ELF-1 (cell line): ENCODE data around the gene UBAP2.
"Not testable (repeated sequence)": the region's sequence is repeated elsewhere in the genome, so short reads cannot be mapped to it uniquely, and the experiment has no call there.

Experiments used
- DNase-seq: peaks from one replicate; pipeline ENCODE4 v3.0.0-alpha.2; 2016; ENCODE audit warnings: low read depth, low spot score

The UBAP2 gene

GRCh38 chr9:33976414-33976813 lies 72.3 kb downstream of the UBAP2 start:
- no peak for DNase-seq

- no peak for DNase-seq
Measured at GRCh38 chr9:33972698-33973097, 76.0 kb downstream of the UBAP2 start.

DNA sequence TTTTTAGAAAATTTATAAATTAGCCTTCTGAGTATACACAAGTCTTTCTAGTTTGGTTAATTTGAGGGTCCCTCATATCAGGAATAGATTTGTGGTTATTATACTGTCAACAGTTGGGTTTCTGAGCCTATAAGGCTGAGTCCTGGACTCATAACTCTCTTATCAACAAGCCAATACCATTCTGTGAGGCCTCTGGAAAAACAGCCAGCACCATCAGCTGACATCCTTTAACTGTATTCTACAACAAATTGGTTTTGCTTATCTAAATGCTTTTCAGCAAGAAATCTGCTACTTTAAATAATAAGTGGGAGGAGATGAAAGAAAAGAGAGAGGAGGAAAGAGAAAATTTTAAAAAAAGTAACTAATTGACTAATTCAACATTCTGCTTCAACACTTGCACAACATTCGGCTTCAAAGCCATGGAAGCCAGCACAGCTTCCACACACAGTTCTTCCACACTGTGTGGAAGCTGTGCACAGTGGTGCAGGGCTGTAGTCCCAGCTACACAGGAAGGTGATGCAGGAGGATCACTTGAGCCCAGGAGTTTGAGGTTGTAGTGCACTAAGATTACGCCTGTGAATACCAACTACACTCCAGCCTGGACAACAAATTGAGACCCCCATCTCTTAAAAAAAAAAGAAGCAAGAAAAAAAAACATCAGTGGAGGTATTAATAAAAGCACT lies 84.5 kb downstream of the UBAP2 start:
- no peak for DNase-seq

GRCh38 chr9:33962468-33962867 lies 86.2 kb downstream of the UBAP2 start:
- DNase-seq: not testable (repeated sequence)

- no peak for DNase-seq
Measured at GRCh38 chr9:33959725-33960124, 89.0 kb downstream of the UBAP2 start.

DNA sequence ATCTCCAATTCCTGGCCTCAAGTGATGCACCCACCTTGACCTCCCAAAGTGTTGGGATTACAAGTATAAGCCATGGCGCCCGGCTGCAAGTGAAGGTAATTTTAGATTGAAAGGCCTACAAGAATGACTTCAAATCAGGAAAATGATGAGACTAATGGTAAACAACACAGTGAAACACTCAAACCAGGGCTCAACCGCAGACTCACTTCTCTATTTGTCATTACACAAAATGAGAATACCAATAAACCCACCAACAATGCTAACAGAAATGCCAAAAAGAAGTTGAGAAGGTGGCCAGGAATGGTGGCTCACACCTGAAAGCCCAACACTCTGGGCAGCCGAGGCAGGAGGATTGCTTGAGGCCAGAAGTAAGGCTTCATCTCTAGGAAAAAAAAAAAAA lies 92.1 kb downstream of the UBAP2 start:
- DNase-seq: no peak

DNA sequence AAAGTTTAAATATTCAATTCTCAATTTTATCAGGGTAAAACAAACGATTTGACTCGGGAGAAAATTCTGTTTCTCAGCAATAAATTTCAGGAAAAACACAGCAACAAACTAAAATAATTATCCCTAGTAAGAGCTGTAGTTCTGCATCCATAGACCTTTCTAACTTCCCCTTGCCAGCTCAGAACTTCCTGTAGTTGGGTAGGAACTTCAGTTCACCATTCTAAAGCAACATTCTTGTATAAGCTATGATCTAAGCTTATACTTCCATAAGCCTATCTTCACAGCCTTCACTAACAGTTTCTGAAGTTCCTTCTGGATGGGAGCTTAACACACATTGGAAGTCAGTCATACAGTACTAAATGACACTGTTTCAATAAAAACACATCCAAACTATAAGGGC lies 96.6 kb downstream of the UBAP2 start:
- no peak for DNase-seq

DNA sequence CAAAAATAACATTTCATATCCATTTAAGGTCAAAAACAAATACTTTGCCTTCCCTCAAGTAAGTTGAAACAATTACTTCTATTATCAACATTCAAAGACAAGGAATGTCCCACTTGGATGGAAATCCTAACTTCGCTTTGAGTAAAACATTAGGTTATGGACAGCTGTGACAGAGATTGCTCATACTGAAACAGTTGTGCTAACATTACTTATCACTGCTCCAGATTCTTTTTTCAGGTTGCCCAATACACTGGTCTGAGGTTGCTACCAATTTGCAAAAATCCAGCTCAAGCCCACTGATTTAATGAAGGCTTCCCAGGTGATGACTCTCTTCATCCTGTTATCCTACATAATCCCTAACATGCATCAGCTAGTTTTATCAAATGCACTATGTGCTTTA lies 98.3 kb downstream of the UBAP2 start:
- no peak for DNase-seq

DNA sequence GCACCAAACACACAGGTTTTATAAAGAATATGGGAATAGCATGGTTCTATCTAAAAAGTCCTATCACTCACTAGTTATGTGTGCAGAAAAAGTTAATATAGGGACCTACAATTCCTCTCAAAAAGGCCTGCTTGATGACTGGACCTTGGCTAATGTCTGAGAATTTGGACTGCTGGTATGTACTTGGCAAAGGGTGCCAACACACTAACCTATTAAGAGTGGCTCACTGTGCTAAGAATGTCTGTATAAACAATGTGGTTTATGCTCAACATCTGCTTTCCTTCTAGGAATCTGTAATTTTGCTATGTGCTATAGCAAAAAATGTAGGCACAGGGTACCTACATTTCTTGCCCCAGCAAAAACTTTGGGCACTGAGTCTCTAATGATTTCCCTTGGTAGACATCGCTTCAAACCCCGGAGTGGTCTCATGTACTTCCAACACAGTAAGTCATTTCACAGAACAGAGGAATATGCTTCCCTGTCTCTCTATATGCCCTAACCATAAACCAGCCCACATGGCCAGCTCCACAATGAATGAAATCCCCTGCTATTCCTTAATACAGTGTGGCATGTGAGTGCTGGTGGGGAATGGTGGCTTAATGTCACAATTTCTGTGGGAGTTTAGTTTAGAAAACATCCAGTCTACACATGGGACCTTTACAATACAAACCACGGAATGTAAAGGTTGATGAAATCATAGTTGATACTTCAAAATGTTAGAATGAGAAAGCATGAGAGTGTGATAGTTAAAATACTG lies 101.7 kb downstream of the UBAP2 start:
- no peak for DNase-seq

- no peak for DNase-seq
Measured at GRCh38 chr9:33943389-33943788, 105.3 kb downstream of the UBAP2 start.

- DNase-seq: no peak
Measured at GRCh38 chr9:33942471-33943083, 106.1 kb downstream of the UBAP2 start.

DNA sequence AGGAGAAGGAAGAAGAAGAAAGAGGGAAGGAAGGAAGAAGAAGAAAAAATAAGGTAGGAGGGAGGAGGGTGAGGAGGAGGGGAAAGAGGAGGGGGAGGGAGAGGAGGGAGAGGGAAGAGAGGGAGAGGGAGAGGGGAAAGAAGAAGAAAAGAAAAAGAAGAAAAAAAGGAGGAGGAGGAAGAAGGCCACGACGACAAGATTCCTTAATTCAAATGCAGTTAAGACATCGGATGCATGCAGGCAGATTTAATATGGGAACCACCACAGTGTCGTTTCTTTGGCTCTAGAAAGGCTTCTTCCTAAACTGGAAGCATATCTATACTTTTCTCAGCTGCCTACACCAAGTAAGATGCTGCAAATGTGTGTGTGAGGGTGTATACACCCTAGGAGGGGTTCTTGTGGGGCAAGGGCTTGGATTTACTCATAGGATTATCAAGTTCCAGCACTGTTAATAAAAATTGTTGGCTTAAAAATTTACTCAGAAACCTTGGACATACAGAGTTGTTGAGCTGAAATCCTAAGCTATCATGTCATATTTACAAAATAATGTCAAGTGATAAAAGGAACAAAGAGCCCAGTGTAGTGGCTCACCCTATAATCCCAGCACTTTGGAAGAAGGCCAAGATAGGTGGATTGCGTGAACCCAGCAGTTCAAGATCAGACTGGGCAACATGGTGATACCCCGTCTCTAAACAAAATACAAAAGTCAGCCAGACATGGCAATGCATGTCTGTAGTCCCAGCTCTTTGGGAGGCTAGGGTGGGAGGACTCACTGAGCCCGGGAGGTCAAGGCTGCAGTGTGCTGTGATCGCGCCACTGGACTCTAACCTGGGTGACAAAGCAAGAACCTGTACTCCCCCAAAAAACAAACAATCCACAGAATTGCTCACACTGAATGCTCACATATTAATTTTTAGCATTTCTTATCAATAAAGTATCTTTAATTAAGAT lies 108.5 kb downstream of the UBAP2 start:
- DNase-seq: no peak

DNA sequence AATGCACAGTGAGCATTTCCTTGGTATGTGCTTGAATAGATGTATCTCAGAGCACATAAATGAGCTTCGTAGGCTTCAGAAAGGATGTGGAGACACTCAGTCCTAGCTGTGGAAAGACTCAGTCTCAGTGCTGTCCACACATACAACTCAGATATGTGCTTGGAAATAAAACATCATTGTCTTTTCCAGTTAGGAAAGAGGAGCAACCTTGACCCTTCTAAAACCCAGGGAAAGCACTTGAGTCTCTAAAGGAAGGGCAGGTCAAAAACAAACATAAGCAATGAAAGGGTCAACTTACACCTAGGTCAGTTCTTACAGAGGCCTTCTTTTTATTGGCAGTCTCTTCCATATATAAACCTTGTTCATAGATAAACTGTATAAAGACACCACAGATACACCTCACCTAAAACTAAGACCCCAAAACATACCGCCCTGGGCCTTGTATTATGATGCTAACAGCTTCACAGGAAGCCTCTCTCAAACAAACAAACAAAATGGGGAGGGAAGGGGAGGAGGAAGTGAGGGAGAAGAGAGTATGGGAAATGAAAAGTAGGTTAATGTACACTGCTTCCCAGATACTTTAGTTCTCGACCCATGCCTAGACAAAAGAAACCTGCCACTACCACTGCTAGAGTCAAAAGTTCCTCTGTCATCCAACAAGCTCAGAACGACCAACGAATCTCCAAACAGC lies 114.4 kb downstream of the UBAP2 start:
- no peak for DNase-seq

DNA sequence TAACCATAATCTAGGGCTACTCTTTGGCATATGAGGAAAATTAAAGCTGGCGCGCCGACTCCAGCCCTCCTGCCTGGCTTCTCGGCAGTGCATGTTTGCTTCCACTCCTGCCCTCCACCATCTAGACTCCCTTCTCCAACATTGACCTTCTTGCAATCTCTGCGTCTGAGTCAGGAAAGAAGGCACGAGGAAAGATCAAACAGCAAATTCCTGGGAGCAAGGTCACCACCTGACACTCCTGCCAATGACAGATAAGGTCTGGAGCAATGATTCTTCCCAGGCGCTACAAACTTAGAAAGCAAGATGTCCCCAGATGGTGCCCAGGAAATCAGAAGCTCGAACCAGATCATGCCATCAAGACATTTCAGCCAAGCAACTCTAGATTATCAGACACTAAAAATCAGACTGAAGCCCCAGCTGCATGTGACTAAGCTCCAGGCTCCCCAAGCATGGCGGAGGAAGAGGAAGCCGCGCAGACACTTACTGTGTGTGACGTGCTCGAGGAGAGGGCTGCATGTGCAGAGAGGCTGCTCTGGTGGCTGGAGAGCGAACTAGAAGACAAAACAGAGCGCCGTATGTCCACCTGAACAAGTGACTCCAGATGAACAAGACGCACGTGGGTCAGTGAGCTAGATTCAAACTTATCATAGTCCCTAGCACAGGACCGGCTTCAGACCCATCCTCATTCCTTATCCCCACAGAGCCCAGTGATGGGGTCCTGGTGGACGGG lies 116.4 kb downstream of the UBAP2 start:
- DNase-seq: no peak

DNA sequence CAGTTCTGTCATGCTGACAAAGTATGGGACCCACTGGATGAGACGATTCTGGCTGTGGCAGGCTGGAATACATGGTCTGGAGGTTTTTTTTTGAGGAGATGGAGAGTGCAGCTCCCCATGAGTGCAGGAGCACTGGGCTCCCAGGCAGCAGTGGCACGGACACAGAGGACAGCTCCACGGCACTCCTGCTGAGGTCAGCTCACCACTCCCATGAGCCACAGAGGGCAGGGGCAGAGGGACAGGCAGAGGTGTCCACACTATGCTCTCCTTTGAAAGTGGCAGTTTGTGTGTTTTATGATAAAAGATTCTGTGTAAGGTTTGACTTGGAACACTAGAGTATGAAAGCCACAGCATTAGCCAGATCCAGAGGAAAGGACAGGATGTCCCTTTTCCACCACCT lies 117.4 kb downstream of the UBAP2 start:
- no peak for DNase-seq

DNA sequence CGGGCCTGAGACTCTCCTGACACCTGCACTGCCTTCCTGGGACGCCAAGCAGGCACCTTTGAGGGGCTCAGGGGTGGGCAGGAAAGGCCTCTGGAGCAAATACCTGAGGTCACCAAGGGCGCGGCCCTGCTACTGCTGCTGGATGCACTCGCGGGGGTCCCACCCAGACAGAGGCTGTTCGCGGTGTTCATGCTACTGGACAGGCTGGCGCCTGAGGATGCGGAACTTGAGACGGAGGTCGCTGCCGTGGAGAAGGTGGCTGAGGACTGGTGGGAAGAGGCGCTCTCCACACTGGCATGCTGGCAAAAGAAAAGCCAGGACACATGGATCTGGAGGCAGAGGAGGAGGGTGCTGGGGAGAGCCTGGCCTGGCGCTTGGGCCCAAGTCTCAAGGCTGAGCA lies 121.0 kb downstream of the UBAP2 start:
- no peak for DNase-seq

GRCh38 chr9:33926746-33927485 lies 121.8 kb downstream of the UBAP2 start:
- no peak for DNase-seq

- peak; percentile 78 for DNase-seq
Measured at GRCh38 chr9:33924978-33925797, 123.5 kb downstream of the UBAP2 start.
